RWPE2 (cell line): ENCODE results near the gene IPCEF1.
"Not testable (repeated sequence)": the region's sequence is repeated elsewhere in the genome, so short reads cannot be mapped to it uniquely, and the experiment has no call there.

Experiments used
- ATAC-seq: fragments of 200-7000 bp; cut with Tn5 transposase; 3 replicates; pipeline ENCODE4 v1.9.1; 2021; ENCODE audit warnings: low read depth
- DNase-seq: peaks from one replicate; pipeline ENCODE4 v3.0.0-alpha.2; 2020; ENCODE audit warnings: low spot score
- H3K27ac ChIP-seq: fragments of 450-650 bp; 2 replicates; pipeline ENCODE4 v1.5.1; 2017; ENCODE audit warnings: mild to moderate bottlenecking; ENCODE audit not compliant: poor library complexity, severe bottlenecking
- H3K27me3 ChIP-seq: fragments of 250-450 bp; sonication (Bioruptor Pico); 2 replicates; pipeline ENCODE4 v1.5.1; 2021; ENCODE audit warnings: mild to moderate bottlenecking, moderate library complexity; ENCODE audit not compliant: insufficient read depth, poor library complexity, severe bottlenecking
- H3K36me3 ChIP-seq: fragments of 250-450 bp; sonication (Bioruptor Pico); 2 replicates; pipeline ENCODE4 v1.5.1; 2020; ENCODE audit warnings: low read depth, mild to moderate bottlenecking, moderate library complexity
- H3K4me1 ChIP-seq: fragments of 250-450 bp; sonication (Bioruptor Pico); 2 replicates; pipeline ENCODE4 v1.5.1; 2021; ENCODE audit warnings: mild to moderate bottlenecking, moderate library complexity; ENCODE audit not compliant: insufficient read depth, poor library complexity, severe bottlenecking
- H3K4me3 ChIP-seq: fragments of 250-450 bp; sonication (Bioruptor Pico); 2 replicates; pipeline ENCODE4 v1.5.1; 2021; ENCODE audit warnings: mild to moderate bottlenecking, moderate library complexity; ENCODE audit not compliant: severe bottlenecking
- H3K9me3 ChIP-seq: fragments of 250-450 bp; sonication (Bioruptor Pico); 2 replicates; pipeline ENCODE4 v1.5.1; 2021; ENCODE audit warnings: mild to moderate bottlenecking, moderate library complexity; ENCODE audit not compliant: severe bottlenecking
- CTCF ChIP-seq: fragments of 450-650 bp; IDR thresholded peaks from one replicate; pipeline ENCODE4 v1.5.1; 2017; ENCODE audit warnings: mild to moderate bottlenecking, moderate library complexity; ENCODE audit not compliant: poor library complexity, severe bottlenecking

The IPCEF1 gene

GRCh38 chr6:154331750-154332149 lies 24.9 kb downstream of the IPCEF1 start:
- H3K4me3 ChIP-seq: no peak overlapping the region
- no peaks in the 10 kb centered on the region for H3K36me3 ChIP-seq
- no peak for DNase-seq
- H3K9me3 ChIP-seq: no peaks in the 10 kb centered on the region
- no peak for TF ChIP-seq CTCF
- no peaks in the 10 kb centered on the region for H3K4me1 ChIP-seq
- no peak overlapping the region for H3K27ac ChIP-seq
- H3K27me3 ChIP-seq: no peaks in the 10 kb centered on the region
- ATAC-seq: no peak

- Histone ChIP-seq H3K9me3 (no peaks in the 10 kb centered on the region), H3K4me1 (no peaks in the 10 kb centered on the region), H3K36me3 (no peaks in the 10 kb centered on the region), H3K4me3 (no peak overlapping the region), H3K27ac (no peak overlapping the region), H3K27me3 (no peaks in the 10 kb centered on the region)
- DNase-seq (no peak), ATAC-seq (no peak)
- TF ChIP-seq CTCF: no peak
Measured at GRCh38 chr6:154329350-154330170, 27.0 kb downstream of the IPCEF1 start.

DNA sequence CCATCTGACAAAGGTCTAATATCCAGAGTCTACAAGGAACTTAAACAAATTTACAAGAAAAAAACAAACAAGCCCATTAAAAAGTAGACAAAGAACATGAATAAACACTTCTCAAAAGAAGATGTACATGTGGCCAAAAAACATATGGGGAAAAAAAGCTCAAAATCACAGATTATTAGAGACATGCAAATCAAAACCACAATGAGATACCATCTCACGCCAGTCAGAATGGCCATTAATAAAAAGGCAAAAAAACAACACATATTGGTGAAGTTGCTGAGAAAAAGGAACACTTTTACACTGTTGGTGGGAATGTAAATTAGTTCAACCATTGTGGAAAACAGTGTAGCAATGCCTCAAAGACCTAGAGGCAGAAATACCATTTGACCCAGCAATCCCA lies 29.3 kb downstream of the IPCEF1 start:
- ATAC-seq: not testable (repeated sequence)

DNA sequence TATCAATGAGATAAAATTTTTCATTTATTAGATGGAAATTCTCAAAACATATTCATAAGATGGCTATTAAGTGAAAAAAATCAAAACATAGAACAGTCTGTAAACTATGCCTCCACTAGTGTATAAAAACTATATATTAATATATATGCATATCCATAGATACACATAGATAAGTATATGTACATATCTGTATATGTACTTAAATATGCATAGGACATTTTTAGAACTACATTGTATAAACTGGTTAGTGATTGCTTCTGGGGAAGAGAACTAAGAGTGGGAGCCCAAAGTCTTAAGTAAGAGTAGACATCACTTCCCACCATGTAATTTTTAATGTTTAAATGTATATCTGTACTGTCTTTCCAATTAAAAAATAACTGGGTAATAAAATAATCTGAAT lies 31.5 kb downstream of the IPCEF1 start:
- Histone ChIP-seq H3K4me1 (no peaks in the 10 kb centered on the region), H3K9me3 (no peaks in the 10 kb centered on the region), H3K4me3 (no peak overlapping the region), H3K36me3 (no peaks in the 10 kb centered on the region), H3K27me3 (no peaks in the 10 kb centered on the region), H3K27ac (no peak overlapping the region)
- DNase-seq (no peak), ATAC-seq (no peak)
- TF ChIP-seq CTCF: no peak

More for the DNA sequence above, 29.3 kb downstream of the IPCEF1 start:
- H3K27ac ChIP-seq, H3K9me3 ChIP-seq, H3K4me1 ChIP-seq, H3K27me3 ChIP-seq, DNase-seq, H3K4me3 ChIP-seq, H3K36me3 ChIP-seq: not testable (repeated sequence)

- DNase-seq (no peak), ATAC-seq (no peak)
- no peaks in the 10 kb centered on the region for H3K27me3 ChIP-seq
- H3K36me3 ChIP-seq: no peaks in the 10 kb centered on the region
- TF ChIP-seq CTCF: no peak
- peaks cover 5% of the 10 kb centered on the region for H3K4me1 ChIP-seq
- H3K4me3 ChIP-seq: no peak overlapping the region
- H3K27ac ChIP-seq: no peak overlapping the region
- no peaks in the 10 kb centered on the region for H3K9me3 ChIP-seq
Measured at GRCh38 chr6:154320181-154320580, 36.4 kb downstream of the IPCEF1 start.
